A549 (cell line): ENCODE results near the gene IGFBP5. TPM values are rescaled to one million over a fixed set of nuclear protein-coding genes. Genes with fewer than 3 reads are reported as not detected.

ENCODE experiments used
- ATAC-seq, 2 experiments: fragments of 200-7000 bp in 1 of 2; fragments of >200 bp in 1 of 2; cut with Nextera tagmentation in 1 of 2; cut with Tn5 transposase in 1 of 2; 3 replicates each; pipeline versions ENCODE4 v1.8.0 to v1.9.1; 2018 to 2020; ENCODE audit warnings: mild to moderate bottlenecking in 1 of 2, moderate library complexity in 1 of 2
- CTCF ChIA-PET: fragments of 300-600 bp; sonication (Branson Sonifier 250); formaldehyde crosslinking; extraction: SDS; loops from one replicate; lab custom pipeline; 2021; ENCODE audit warnings: antibody characterized with exemption, inconsistent platforms; lab: Yijun Ruan, JAX
- POLR2A ChIA-PET: fragments of 350-600 bp; formaldehyde crosslinking; extraction: SDS; loops from one replicate; lab custom pipeline; 2021; ENCODE audit warnings: antibody characterized with exemption, inconsistent platforms; lab: Yijun Ruan, JAX
- DNase-seq, 2 experiments: peaks; one replicate each; pipeline versions ENCODE4 v3.0.0 to v3.0.0-alpha.2; 2011 to 2016; ENCODE audit warnings: low read depth in 1 of 2, low spot score in 1 of 2
- FAIRE-seq: peaks from 2 replicates; lab custom pipeline; 2011; peaks lifted over from hg19 to GRCh38; lab: Jason Lieb, UNC
- H3K27ac ChIP-seq, 2 experiments: fragments of >200 bp; sonication (Bioruptor Twin); formaldehyde crosslinking; 3 replicates each; pipeline ENCODE4 v1.5.1; 2016 to 2017
- H3K4me1 ChIP-seq: fragments of >200 bp; sonication (Bioruptor Twin); formaldehyde crosslinking; 3 replicates; pipeline ENCODE4 v1.6.1; 2016
- H3K4me2 ChIP-seq: fragments of >200 bp; sonication (Bioruptor Twin); formaldehyde crosslinking; 3 replicates; pipeline ENCODE4 v1.6.1; 2016
- H3K4me3 ChIP-seq: fragments of >200 bp; sonication (Bioruptor Twin); formaldehyde crosslinking; 3 replicates; pipeline ENCODE4 v1.5.1; 2016
- H3K9me3 ChIP-seq: fragments of >200 bp; sonication (Bioruptor Twin); formaldehyde crosslinking; 3 replicates; pipeline ENCODE4 v1.6.1; 2016
- BCL3 ChIP-seq: fragments of >200 bp; sonication (Bioruptor Twin); formaldehyde crosslinking; IDR thresholded peaks from 3 replicates; pipeline ENCODE4 v1.6.1; 2016
- CEBPB ChIP-seq, 2 experiments: fragments of >200 bp in 1 of 2; sonication (Bioruptor Twin) in 1 of 2; formaldehyde crosslinking in 1 of 2; IDR thresholded peaks; 2 replicates each; pipeline ENCODE4 v1.6.1; 2012 to 2016
- ELK1 ChIP-seq: fragments of 150-350 bp; IDR thresholded peaks from 2 replicates; pipeline ENCODE4 v1.6.1; 2014; ENCODE audit warnings: low read depth, mild to moderate bottlenecking, low read length
- ESRRA ChIP-seq: fragments of 150-350 bp; IDR thresholded peaks from 2 replicates; pipeline ENCODE4 v1.6.1; 2014; ENCODE audit warnings: mild to moderate bottlenecking, low read length, borderline replicate concordance
- FOSB ChIP-seq: fragments of 250-450 bp; sonication (Bioruptor Pico); IDR thresholded peaks from 2 replicates; pipeline ENCODE4 v1.5.0; 2020; ENCODE audit warnings: mild to moderate bottlenecking, moderate library complexity
- FOSL2 ChIP-seq, 2 experiments: fragments of 450-650 bp in 1 of 2; fragments of >200 bp in 1 of 2; sonication (Bioruptor Twin) in 1 of 2; formaldehyde crosslinking; IDR thresholded peaks; 2 replicates each; pipeline versions ENCODE4 v1.5.0 to v1.6.1; 2016 to 2020; ENCODE audit warnings: mild to moderate bottlenecking in 1 of 2, moderate library complexity in 1 of 2
- FOXS1 ChIP-seq: fragments of 250-450 bp; sonication (Bioruptor Pico); IDR thresholded peaks from 2 replicates; pipeline ENCODE4 v1.5.0; 2020; ENCODE audit warnings: mild to moderate bottlenecking, moderate library complexity
- HDAC2 ChIP-seq: fragments of 200-600 bp; sonication (generic); IDR thresholded peaks from 2 replicates; pipeline ENCODE4 v1.6.1; 2016
- HEYL ChIP-seq: fragments of 250-450 bp; sonication (Bioruptor Pico); IDR thresholded peaks from 2 replicates; pipeline ENCODE4 v1.8.0; 2021; ENCODE audit warnings: mild to moderate bottlenecking, moderate library complexity
- HMGXB4 ChIP-seq: fragments of 250-450 bp; sonication (Bioruptor Pico); IDR thresholded peaks from 2 replicates; pipeline ENCODE4 v1.5.0; 2021; ENCODE audit warnings: mild to moderate bottlenecking, moderate library complexity, borderline replicate concordance
- HOXA7 ChIP-seq: fragments of 250-450 bp; sonication (Bioruptor Pico); IDR thresholded peaks from 2 replicates; pipeline ENCODE4 v1.5.0; 2020; ENCODE audit warnings: mild to moderate bottlenecking, moderate library complexity
- HOXB5 ChIP-seq: fragments of 250-450 bp; sonication (Bioruptor Pico); IDR thresholded peaks from 2 replicates; pipeline ENCODE4 v1.5.0; 2020; ENCODE audit warnings: mild to moderate bottlenecking, moderate library complexity
- JUN ChIP-seq, 2 experiments: fragments of >200 bp; sonication (Bioruptor Twin); formaldehyde crosslinking; IDR thresholded peaks; 2 replicates in 1 of 2; 3 replicates in 1 of 2; pipeline ENCODE4 v1.6.1; 2016 to 2017
- JUNB ChIP-seq: fragments of >200 bp; sonication (Bioruptor Twin); formaldehyde crosslinking; IDR thresholded peaks from 2 replicates; pipeline ENCODE4 v1.6.1; 2016
- KDM5A ChIP-seq: fragments of 200-600 bp; sonication (generic); IDR thresholded peaks from 2 replicates; pipeline ENCODE4 v1.6.1; 2016; ENCODE audit warnings: antibody characterized with exemption, mild to moderate bottlenecking
- MAX ChIP-seq: IDR thresholded peaks from 2 replicates; pipeline ENCODE4 v1.6.1; 2012
- MAZ ChIP-seq: fragments of 150-350 bp; IDR thresholded peaks from 2 replicates; pipeline ENCODE4 v1.6.1; 2014; ENCODE audit warnings: antibody characterized with exemption, low read depth, low read length, borderline replicate concordance
- MYC ChIP-seq: IDR thresholded peaks from 2 replicates; pipeline ENCODE4 v1.6.1; 2012; ENCODE audit warnings: mild to moderate bottlenecking, inconsistent platforms, low read length, improper control_type of control experiment, borderline replicate concordance
- NFE2L2 ChIP-seq: fragments of 150-350 bp; conservative IDR thresholded peaks from 2 replicates; pipeline ENCODE4 v1.6.1; 2014; ENCODE audit warnings: low read length
- NR3C1 ChIP-seq: fragments of >200 bp; sonication (Bioruptor Twin); formaldehyde crosslinking; IDR thresholded peaks from 3 replicates; pipeline ENCODE4 v1.6.1; 2017
- PBX3 ChIP-seq: IDR thresholded peaks from 2 replicates; pipeline ENCODE4 v1.6.1; 2012
- POLR2A ChIP-seq: IDR thresholded peaks from 2 replicates; pipeline ENCODE4 v1.6.1; 2012; ENCODE audit warnings: mild to moderate bottlenecking, low read length
- POLR2AphosphoS2 ChIP-seq: conservative IDR thresholded peaks from 2 replicates; pipeline ENCODE4 v1.6.1; 2012; ENCODE audit warnings: low read length, improper control_type of control experiment, inconsistent platforms
- RARB ChIP-seq: fragments of 250-450 bp; sonication (Bioruptor Pico); IDR thresholded peaks from 2 replicates; pipeline ENCODE4 v1.8.0; 2021; ENCODE audit warnings: mild to moderate bottlenecking, moderate library complexity
- RCOR1 ChIP-seq: fragments of 150-350 bp; IDR thresholded peaks from 2 replicates; pipeline ENCODE4 v1.6.1; 2014; ENCODE audit warnings: antibody characterized with exemption, low read length, low read depth
- RFX5 ChIP-seq: fragments of 450-650 bp; IDR thresholded peaks from 2 replicates; pipeline ENCODE4 v1.7.1; 2014; ENCODE audit warnings: antibody characterized with exemption, mild to moderate bottlenecking, moderate library complexity
- SMC3 ChIP-seq: fragments of >200 bp; sonication (Bioruptor Twin); formaldehyde crosslinking; IDR thresholded peaks from 3 replicates; pipeline ENCODE4 v1.6.1; 2018; ENCODE audit warnings: inconsistent platforms
- TFCP2L1 ChIP-seq: fragments of 250-450 bp; sonication (Bioruptor Pico); IDR thresholded peaks from 2 replicates; pipeline ENCODE4 v1.5.0; 2021; ENCODE audit warnings: mild to moderate bottlenecking
- TP53 ChIP-seq: fragments of 250-450 bp; sonication (Bioruptor Pico); IDR thresholded peaks from 2 replicates; pipeline ENCODE4 v1.5.0; 2021; ENCODE audit warnings: mild to moderate bottlenecking, moderate library complexity
- ZC3H11A ChIP-seq: fragments of 450-650 bp; IDR thresholded peaks from 2 replicates; pipeline ENCODE4 v1.6.1; 2014; ENCODE audit warnings: antibody characterized with exemption, mild to moderate bottlenecking
- ZNF302 ChIP-seq: fragments of 250-450 bp; sonication (Bioruptor Pico); IDR thresholded peaks from 2 replicates; pipeline ENCODE4 v1.9.0; 2021; ENCODE audit warnings: inconsistent platforms, mild to moderate bottlenecking, moderate library complexity
- WGBS: methylation state at CpG from one replicate; pipeline ENCODE4 v1.1.6; 2017; ENCODE audit errors: missing lambda C conversion rate; 5-methylcytosine and 5-hydroxymethylcytosine counted together
- polyA plus RNA-seq, 4 experiments: library from polyadenylated mRNA; depleted of rRNA in 3 of 4; stranded (reverse); fragments of >200 nt; fragmentation: RNase III in 1 of 4; extraction: RNeasy Plus Mini Kit Qiagen cat#74134 plus additional on column Dnase treatment in 1 of 4; gene quantifications; 2 replicates in 3 of 4; 3 replicates in 1 of 4; pipeline ENCODE4 v1.2.3, GENCODE V29; 2011 to 2017

The IGFBP5 gene
- polyA plus RNA-seq, 2 of the 4 experiments (the other 2 are of a cell fraction), result 0.23 to 0.97 TPM

GRCh38 chr2:216679658-216680024, 15.7 kb downstream of the IGFBP5 start:
- ChIA-PET CTCF (interaction anchor here (5.6 kb wide), 1 partner anchor 13 kb away, joined by 29 read pairs; no protein-coding TSS in a partner anchor), POLR2A (no interaction called here)
- Histone ChIP-seq H3K27ac (no peak overlapping the region), H3K9me3 (no peaks in the 10 kb centered on the region), H3K4me1 (peaks cover 21% of the 10 kb centered on the region; the same call in 2 of the 3 replicates), H3K4me2 (no peak overlapping the region), H3K4me3 (no peak overlapping the region)
- WGBS, result 89% methylated on average over 14 of the region's 14 CpGs
- ATAC-seq (no peak), FAIRE-seq (no peak), DNase-seq (no peak)
- TF ChIP-seq POLR2AphosphoS2 (no peak), POLR2A (no peak), HEYL (no peak), SMC3 (no peak), RCOR1 (no peak), ZC3H11A (no peak), HMGXB4 (CRISPR knock-in tag) (no peak), HOXA7 (no peak), FOXS1 (CRISPR knock-in tag) (no peak), ESRRA (no peak), MYC (no peak)

- H3K9me3 ChIP-seq, result no peaks in the 10 kb centered on the region
- no peak for ATAC-seq
- no peak for FAIRE-seq
- ChIA-PET POLR2A (no interaction called here), CTCF (interaction anchor here (5.6 kb wide), 1 partner anchor 13 kb away, joined by 29 read pairs; no protein-coding TSS in a partner anchor)
- TF ChIP-seq NR3C1 (no peak), FOXS1 (CRISPR knock-in tag) (no peak), FOSB (no peak), HOXB5 (CRISPR knock-in tag) (no peak), MAX (no peak), HEYL (no peak), NFE2L2 (no peak), TFCP2L1 (CRISPR knock-in tag) (no peak), KDM5A (no peak), RFX5 (no peak), SMC3 (no peak), JUN (IDR thresholded peaks at IDR 0.05) (no peak), MAZ (no peak), CEBPB (IDR thresholded peaks at IDR 0.05) (no peak)
- no peak overlapping the region for H3K27ac ChIP-seq
- H3K4me3 ChIP-seq, result no peak overlapping the region
- H3K4me2 ChIP-seq, result no peak overlapping the region
- no peak for DNase-seq
- H3K4me1 ChIP-seq, result peaks cover 15% of the 10 kb centered on the region; the same call in 2 of the 3 replicates
- 64% methylated on average over 21 of the region's 21 CpGs for WGBS
These were observed 16.3 kb downstream of the IGFBP5 start for GRCh38 chr2:216678813-216679657.

GRCh38 chr2:216678098-216678465, 17.3 kb downstream of the IGFBP5 start:
- ATAC-seq (no peak), FAIRE-seq (no peak), DNase-seq (no peak)
- POLR2A ChIA-PET, result no interaction called here
- Histone ChIP-seq H3K4me2 (no peak overlapping the region), H3K4me3 (no peak overlapping the region), H3K4me1 (peaks cover 5% of the 10 kb centered on the region; the same call in 1 of the 3 replicates), H3K27ac (no peak overlapping the region), H3K9me3 (no peaks in the 10 kb centered on the region)
- CTCF ChIA-PET, result interaction anchor here (5.6 kb wide), 1 partner anchor 12 kb away, joined by 29 read pairs; no protein-coding TSS in a partner anchor
- 83% methylated on average over 11 of the region's 12 CpGs for WGBS
- TF ChIP-seq FOSL2 (IDR thresholded peaks at IDR 0.05) (no peak), FOSL2 (CRISPR knock-in tag; IDR thresholded peaks at IDR 0.05) (no peak), ESRRA (no peak), ELK1 (no peak), TP53 (no peak), PBX3 (no peak), KDM5A (no peak), ZNF302 (CRISPR knock-in tag) (no peak), JUN (IDR thresholded peaks at IDR 0.05) (no peak), MAX (no peak), BCL3 (no peak), JUNB (no peak), RARB (CRISPR knock-in tag) (no peak), TFCP2L1 (CRISPR knock-in tag) (no peak), HDAC2 (no peak)
